SU-DHL-6 (cell line): Measurements from ENCODE around the gene UNK.

ENCODE experiments used
- EZH2phosphoT487 ChIP-seq: fragments of 200-600 bp; sonication (generic), shearing (Covaris generic); conservative IDR thresholded peaks from 2 replicates; pipeline ENCODE4 v1.6.1; 2018; ENCODE audit warnings: mild to moderate bottlenecking, antibody characterized with exemption, low read length, moderate library complexity, mixed read lengths
- TF ChIP-seq, protein P1 (sequence below): fragments of 200-600 bp; sonication (generic); IDR thresholded peaks from one replicate; pipeline ENCODE4 v1.5.1; 2017; ENCODE audit warnings: antibody characterized with exemption, mild to moderate bottlenecking, low read length, moderate library complexity; ENCODE audit not compliant: insufficient read depth, poor library complexity, severe bottlenecking

GRCh38 chr17:75740215-75740614, 44.4 kb upstream of the UNK start:
- TF ChIP-seq, protein P1, sequence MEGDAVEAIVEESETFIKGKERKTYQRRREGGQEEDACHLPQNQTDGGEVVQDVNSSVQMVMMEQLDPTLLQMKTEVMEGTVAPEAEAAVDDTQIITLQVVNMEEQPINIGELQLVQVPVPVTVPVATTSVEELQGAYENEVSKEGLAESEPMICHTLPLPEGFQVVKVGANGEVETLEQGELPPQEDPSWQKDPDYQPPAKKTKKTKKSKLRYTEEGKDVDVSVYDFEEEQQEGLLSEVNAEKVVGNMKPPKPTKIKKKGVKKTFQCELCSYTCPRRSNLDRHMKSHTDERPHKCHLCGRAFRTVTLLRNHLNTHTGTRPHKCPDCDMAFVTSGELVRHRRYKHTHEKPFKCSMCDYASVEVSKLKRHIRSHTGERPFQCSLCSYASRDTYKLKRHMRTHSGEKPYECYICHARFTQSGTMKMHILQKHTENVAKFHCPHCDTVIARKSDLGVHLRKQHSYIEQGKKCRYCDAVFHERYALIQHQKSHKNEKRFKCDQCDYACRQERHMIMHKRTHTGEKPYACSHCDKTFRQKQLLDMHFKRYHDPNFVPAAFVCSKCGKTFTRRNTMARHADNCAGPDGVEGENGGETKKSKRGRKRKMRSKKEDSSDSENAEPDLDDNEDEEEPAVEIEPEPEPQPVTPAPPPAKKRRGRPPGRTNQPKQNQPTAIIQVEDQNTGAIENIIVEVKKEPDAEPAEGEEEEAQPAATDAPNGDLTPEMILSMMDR = no peak
- TF ChIP-seq EZH2phosphoT487 = no peak
